K562 (cell line): ENCODE data around the gene SEC24C. TPM values are rescaled to one million over a fixed set of nuclear protein-coding genes. Genes with fewer than 3 reads are reported as not detected.

ENCODE experiments used
- ARID1B ChIP-seq: fragments of 450-650 bp; IDR thresholded peaks from 2 replicates; pipeline ENCODE4 v1.6.1; 2016; ENCODE audit warnings: antibody characterized with exemption, mild to moderate bottlenecking, inconsistent platforms
- CCNT2 ChIP-seq: IDR thresholded peaks from 2 replicates; pipeline ENCODE4 v1.6.1; 2011; ENCODE audit warnings: borderline replicate concordance, low read depth, mild to moderate bottlenecking, moderate library complexity, mixed read lengths, low read length; ENCODE audit not compliant: insufficient read length; ENCODE audit errors: extremely low read depth
- HNRNPH1 ChIP-seq: fragments of 200-400 bp; formaldehyde crosslinking; optimal IDR thresholded peaks from 2 replicates; pipeline ENCODE3; 2017; ENCODE audit warnings: low read depth, mild to moderate bottlenecking, low read length, moderate library complexity
- MTA2 ChIP-seq: fragments of 450-650 bp; IDR thresholded peaks from 2 replicates; pipeline ENCODE4 v1.6.1; 2016; ENCODE audit warnings: low read depth
- SRF ChIP-seq, 2 experiments: fragments of 250-450, 450-650 bp in 1 of 2; sonication (Bioruptor Pico) in 1 of 2; sonication (generic) in 1 of 2; formaldehyde crosslinking; IDR thresholded peaks; 2 replicates each; pipeline versions ENCODE4 v1.5.0 to v1.5.1; 2020 to 2022; ENCODE audit warnings: mild to moderate bottlenecking in 1 of 2, missing genetic modification reagents in 1 of 2
- TBL1XR1 ChIP-seq, 2 experiments: IDR thresholded peaks; 2 replicates each; pipeline ENCODE4 v1.6.1; 2012; ENCODE audit warnings: improper control_type of control experiment in 2 of 2, low read length in 2 of 2, mild to moderate bottlenecking in 1 of 2
- TOE1 ChIP-seq, 2 experiments: fragments of 450-650 bp in 1 of 2; sonication (generic) in 1 of 2; formaldehyde crosslinking in 1 of 2; IDR thresholded peaks; 2 replicates each; pipeline versions ENCODE4 v1.7.1 to v1.8.0; 2016 to 2022; ENCODE audit warnings: borderline replicate concordance in 2 of 2, mild to moderate bottlenecking in 2 of 2, antibody characterized with exemption in 1 of 2, inconsistent platforms in 1 of 2, low read depth in 1 of 2, missing genetic modification reagents in 1 of 2, moderate library complexity in 1 of 2
- ZBED1 ChIP-seq: IDR thresholded peaks from 2 replicates; pipeline ENCODE4 v1.6.1; 2014
- ZFP36 ChIP-seq: fragments of 150-350 bp; IDR thresholded peaks from 2 replicates; pipeline ENCODE4 v1.6.1; 2018; ENCODE audit warnings: low read length, low read depth; ENCODE audit not compliant: partially characterized antibody
- ZNF561 ChIP-seq: fragments of 450-650 bp; formaldehyde crosslinking; conservative IDR thresholded peaks from 2 replicates; pipeline ENCODE4 v1.4.0; 2020; ENCODE audit warnings: mild to moderate bottlenecking, moderate library complexity
- ZNF589 ChIP-seq: fragments of 200-800 bp; sonication (Bioruptor generic); IDR thresholded peaks from 2 replicates; pipeline ENCODE4 v1.6.1; 2016; ENCODE audit warnings: low read depth, missing genetic modification characterization, missing compliant biosample characterization
- polyA plus RNA-seq, 8 experiments: library from polyadenylated mRNA; depleted of rRNA in 4 of 8; stranded (reverse) in 5 of 8; unstranded in 3 of 8; fragments of >200 nt; fragmentation: Nextera tagmentation in 2 of 8; fragmentation: Illumina TruSeq in 1 of 8; extraction: Ambion mirVana in 2 of 8; extraction: Trizol in 1 of 8; gene quantifications; 2 replicates each; pipeline versions ENCODE4 v1.2.1 to v1.2.3, GENCODE V29; 2011 to 2014; ENCODE audit warnings: inconsistent platforms in 1 of 8, missing spikeins in 1 of 8
- total RNA-seq, 7 experiments: library from RNA; depleted of rRNA in 6 of 7; stranded (reverse); fragments of >200 nt in 6 of 7; fragmentation: Illumina TruSeq in 2 of 7; extraction: Trizol in 2 of 7; gene quantifications; 2 replicates each; pipeline versions ENCODE4 v1.2.1 to v1.2.3, GENCODE V29; 2011 to 2021; ENCODE audit warnings: low replicate concordance in 1 of 7
- TF ChIP-seq, protein P1 (sequence below): sonication (generic); formaldehyde crosslinking; IDR thresholded peaks from 2 replicates; pipeline ENCODE4 v1.8.1; 2023; ENCODE audit warnings: missing genetic modification reagents, mild to moderate bottlenecking, borderline replicate concordance
- TF ChIP-seq, protein P2 (sequence below), 2 experiments: IDR thresholded peaks; 2 replicates each; pipeline ENCODE4 v1.6.1; 2012; ENCODE audit warnings: improper control_type of control experiment in 2 of 2, low read depth in 2 of 2, low read length in 2 of 2, borderline replicate concordance in 1 of 2
- TF ChIP-seq, protein P3 (sequence below): fragments of 250-450 bp; sonication (Bioruptor Pico); IDR thresholded peaks from 2 replicates; pipeline ENCODE4 v1.4.0; 2020; ENCODE audit warnings: mild to moderate bottlenecking, moderate library complexity

SEC24C gene
- total and polyA plus RNA-seq, 9 of the 15 experiments (the other 6 are each of a cell fraction or from before 2014, with no cell fraction given): 19.0 to 115 (median 70.5) TPM

DNA sequence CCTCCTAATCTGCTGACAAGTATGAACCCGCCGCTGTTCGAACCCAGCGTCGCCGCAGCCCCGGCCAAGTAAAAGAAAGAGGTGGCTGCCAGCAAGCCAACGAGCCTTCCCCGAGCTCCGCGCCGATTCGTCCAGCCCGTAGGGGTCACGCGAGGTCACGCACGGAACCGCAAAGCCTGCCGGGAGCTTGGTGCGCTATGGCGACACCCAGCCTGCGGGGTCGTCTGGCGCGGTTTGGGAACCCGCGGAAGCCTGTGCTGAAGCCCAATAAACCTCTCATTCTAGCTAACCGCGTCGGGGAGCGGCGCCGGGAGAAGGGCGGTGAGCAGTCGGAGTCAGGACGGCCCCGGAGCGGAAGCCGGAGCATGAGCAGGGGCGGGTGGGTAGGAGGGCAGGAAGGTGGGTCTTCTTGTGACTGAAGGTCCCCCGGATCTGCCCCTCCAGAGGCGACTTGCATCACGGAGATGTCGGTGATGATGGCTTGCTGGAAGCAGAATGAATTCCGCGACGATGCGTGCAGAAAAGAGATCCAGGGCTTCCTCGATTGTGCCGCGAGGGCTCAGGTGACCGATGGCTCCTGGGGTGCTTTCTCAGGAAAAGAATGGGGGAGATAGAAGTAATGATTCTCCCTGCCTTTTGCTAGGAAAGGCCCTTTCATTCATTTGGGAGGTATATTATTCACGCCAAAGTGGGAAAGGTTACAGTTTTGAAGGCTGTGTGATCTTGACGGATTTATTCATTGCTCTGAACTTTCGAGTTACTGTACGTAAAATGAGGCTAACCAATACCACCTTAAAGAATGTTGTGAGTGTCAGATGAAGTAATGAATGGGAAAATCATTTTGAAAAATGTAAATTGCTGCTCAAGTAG is 37.9 kb downstream of the SEC24C start, which contains the start of gene CHCHD1 (continued):
- TF ChIP-seq HNRNPH1 (no peak), ZBED1 (peak; percentile 92; the same call in 1 of the 2 replicates), TBL1XR1 (IDR thresholded peaks at IDR 0.05; ENCODE audit: low read length in 2 of 2) (no peak; a peak in 1 of 4 replicates), ZNF561 (no peak), MTA2 (peak; percentile 55), ZFP36 (peak; percentile 12), TOE1 (IDR thresholded peaks at IDR 0.05; ENCODE audit: borderline replicate concordance) (peak; percentile 50; the same call in 1 of the 2 replicates), TOE1 (CRISPR knock-in tag; IDR thresholded peaks at IDR 0.05; ENCODE audit: borderline replicate concordance, low read depth) (peak; percentile 55; the same call in 1 of the 2 replicates), SRF (CRISPR knock-in tag; IDR thresholded peaks at IDR 0.05) (0 out of 4 replicates have a peak, but pooled peaks of 1 of the 2 experiments have one; percentile 33), CCNT2 (peak; percentile 68), ZNF589 (CRISPR knock-in tag) (no peak), ARID1B (peak; percentile 37; the same call in 1 of the 2 replicates)
- TF ChIP-seq, protein P1, sequence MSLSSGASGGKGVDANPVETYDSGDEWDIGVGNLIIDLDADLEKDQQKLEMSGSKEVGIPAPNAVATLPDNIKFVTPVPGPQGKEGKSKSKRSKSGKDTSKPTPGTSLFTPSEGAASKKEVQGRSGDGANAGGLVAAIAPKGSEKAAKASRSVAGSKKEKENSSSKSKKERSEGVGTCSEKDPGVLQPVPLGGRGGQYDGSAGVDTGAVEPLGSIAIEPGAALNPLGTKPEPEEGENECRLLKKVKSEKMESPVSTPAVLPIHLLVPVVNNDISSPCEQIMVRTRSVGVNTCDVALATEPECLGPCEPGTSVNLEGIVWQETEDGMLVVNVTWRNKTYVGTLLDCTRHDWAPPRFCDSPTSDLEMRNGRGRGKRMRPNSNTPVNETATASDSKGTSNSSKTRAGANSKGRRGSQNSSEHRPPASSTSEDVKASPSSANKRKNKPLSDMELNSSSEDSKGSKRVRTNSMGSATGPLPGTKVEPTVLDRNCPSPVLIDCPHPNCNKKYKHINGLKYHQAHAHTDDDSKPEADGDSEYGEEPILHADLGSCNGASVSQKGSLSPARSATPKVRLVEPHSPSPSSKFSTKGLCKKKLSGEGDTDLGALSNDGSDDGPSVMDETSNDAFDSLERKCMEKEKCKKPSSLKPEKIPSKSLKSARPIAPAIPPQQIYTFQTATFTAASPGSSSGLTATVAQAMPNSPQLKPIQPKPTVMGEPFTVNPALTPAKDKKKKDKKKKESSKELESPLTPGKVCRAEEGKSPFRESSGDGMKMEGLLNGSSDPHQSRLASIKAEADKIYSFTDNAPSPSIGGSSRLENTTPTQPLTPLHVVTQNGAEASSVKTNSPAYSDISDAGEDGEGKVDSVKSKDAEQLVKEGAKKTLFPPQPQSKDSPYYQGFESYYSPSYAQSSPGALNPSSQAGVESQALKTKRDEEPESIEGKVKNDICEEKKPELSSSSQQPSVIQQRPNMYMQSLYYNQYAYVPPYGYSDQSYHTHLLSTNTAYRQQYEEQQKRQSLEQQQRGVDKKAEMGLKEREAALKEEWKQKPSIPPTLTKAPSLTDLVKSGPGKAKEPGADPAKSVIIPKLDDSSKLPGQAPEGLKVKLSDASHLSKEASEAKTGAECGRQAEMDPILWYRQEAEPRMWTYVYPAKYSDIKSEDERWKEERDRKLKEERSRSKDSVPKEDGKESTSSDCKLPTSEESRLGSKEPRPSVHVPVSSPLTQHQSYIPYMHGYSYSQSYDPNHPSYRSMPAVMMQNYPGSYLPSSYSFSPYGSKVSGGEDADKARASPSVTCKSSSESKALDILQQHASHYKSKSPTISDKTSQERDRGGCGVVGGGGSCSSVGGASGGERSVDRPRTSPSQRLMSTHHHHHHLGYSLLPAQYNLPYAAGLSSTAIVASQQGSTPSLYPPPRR (CRISPR knock-in tag): no peak
- TF ChIP-seq, protein P2, sequence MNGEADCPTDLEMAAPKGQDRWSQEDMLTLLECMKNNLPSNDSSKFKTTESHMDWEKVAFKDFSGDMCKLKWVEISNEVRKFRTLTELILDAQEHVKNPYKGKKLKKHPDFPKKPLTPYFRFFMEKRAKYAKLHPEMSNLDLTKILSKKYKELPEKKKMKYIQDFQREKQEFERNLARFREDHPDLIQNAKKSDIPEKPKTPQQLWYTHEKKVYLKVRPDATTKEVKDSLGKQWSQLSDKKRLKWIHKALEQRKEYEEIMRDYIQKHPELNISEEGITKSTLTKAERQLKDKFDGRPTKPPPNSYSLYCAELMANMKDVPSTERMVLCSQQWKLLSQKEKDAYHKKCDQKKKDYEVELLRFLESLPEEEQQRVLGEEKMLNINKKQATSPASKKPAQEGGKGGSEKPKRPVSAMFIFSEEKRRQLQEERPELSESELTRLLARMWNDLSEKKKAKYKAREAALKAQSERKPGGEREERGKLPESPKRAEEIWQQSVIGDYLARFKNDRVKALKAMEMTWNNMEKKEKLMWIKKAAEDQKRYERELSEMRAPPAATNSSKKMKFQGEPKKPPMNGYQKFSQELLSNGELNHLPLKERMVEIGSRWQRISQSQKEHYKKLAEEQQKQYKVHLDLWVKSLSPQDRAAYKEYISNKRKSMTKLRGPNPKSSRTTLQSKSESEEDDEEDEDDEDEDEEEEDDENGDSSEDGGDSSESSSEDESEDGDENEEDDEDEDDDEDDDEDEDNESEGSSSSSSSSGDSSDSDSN (IDR thresholded peaks at IDR 0.05; ENCODE audit: borderline replicate concordance in 1 of 2, low read depth in 2 of 2, low read length in 2 of 2): peak; percentile 29 to 93; a peak in 2 of 4 replicates
- TF ChIP-seq, protein P3, sequence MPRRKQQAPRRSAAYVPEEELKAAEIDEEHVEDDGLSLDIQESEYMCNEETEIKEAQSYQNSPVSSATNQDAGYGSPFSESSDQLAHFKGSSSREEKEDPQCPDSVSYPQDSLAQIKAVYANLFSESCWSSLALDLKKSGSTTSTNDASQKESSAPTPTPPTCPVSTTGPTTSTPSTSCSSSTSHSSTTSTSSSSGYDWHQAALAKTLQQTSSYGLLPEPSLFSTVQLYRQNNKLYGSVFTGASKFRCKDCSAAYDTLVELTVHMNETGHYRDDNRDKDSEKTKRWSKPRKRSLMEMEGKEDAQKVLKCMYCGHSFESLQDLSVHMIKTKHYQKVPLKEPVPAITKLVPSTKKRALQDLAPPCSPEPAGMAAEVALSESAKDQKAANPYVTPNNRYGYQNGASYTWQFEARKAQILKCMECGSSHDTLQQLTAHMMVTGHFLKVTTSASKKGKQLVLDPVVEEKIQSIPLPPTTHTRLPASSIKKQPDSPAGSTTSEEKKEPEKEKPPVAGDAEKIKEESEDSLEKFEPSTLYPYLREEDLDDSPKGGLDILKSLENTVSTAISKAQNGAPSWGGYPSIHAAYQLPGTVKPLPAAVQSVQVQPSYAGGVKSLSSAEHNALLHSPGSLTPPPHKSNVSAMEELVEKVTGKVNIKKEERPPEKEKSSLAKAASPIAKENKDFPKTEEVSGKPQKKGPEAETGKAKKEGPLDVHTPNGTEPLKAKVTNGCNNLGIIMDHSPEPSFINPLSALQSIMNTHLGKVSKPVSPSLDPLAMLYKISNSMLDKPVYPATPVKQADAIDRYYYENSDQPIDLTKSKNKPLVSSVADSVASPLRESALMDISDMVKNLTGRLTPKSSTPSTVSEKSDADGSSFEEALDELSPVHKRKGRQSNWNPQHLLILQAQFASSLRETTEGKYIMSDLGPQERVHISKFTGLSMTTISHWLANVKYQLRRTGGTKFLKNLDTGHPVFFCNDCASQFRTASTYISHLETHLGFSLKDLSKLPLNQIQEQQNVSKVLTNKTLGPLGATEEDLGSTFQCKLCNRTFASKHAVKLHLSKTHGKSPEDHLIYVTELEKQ (CRISPR knock-in tag): no peak
